GM23338 (cell line): Measurements from ENCODE around the gene CKM. TPM values are rescaled to one million over a fixed set of nuclear protein-coding genes. Genes with fewer than 3 reads are reported as not detected.

Source experiments
- ATAC-seq: fragments of 200-7000 bp; cut with Tn5 transposase; 3 replicates; pipeline ENCODE4 v1.9.1; 2020
- DNase-seq: peaks from one replicate; pipeline ENCODE4 v3.0.0-alpha.2; 2015; ENCODE audit warnings: low spot score
- H2AFZ ChIP-seq: fragments of 200-600 bp; sonication (generic); 2 replicates; pipeline ENCODE4 v1.8.0; 2016; ENCODE audit warnings: antibody characterized with exemption, mild to moderate bottlenecking, moderate library complexity
- H3F3A ChIP-seq: fragments of 200-600 bp; sonication (generic); replicated peaks from 2 replicates; pipeline ENCODE4 v1.8.0; 2017; ENCODE audit warnings: antibody characterized with exemption, mixed run types, low read depth
- H3K27ac ChIP-seq: fragments of 200-600 bp; sonication (generic); 2 replicates; pipeline ENCODE4 v1.6.1; 2016; ENCODE audit warnings: low read depth
- H3K27me3 ChIP-seq: fragments of 200-600 bp; sonication (generic); 2 replicates; pipeline ENCODE4 v1.8.0; 2016; ENCODE audit warnings: mild to moderate bottlenecking, mixed run types, moderate library complexity; ENCODE audit not compliant: insufficient read depth
- H3K36me3 ChIP-seq: fragments of 200-600 bp; sonication (generic); 2 replicates; pipeline ENCODE4 v1.8.0; 2016; ENCODE audit warnings: mild to moderate bottlenecking; ENCODE audit not compliant: insufficient read depth
- H3K4me1 ChIP-seq: fragments of 200-600 bp; sonication (generic); 2 replicates; pipeline ENCODE4 v1.8.0; 2016; ENCODE audit warnings: mild to moderate bottlenecking, moderate library complexity; ENCODE audit not compliant: insufficient read depth
- H3K4me2 ChIP-seq: fragments of 200-600 bp; sonication (generic); 2 replicates; pipeline ENCODE4 v1.7.1; 2017; ENCODE audit warnings: mixed run types
- H3K4me3 ChIP-seq: fragments of 200-600 bp; sonication (generic); 2 replicates; pipeline ENCODE4 v1.6.1; 2016; ENCODE audit warnings: mixed run types
- H3K79me2 ChIP-seq: fragments of 200-600 bp; sonication (generic); replicated peaks from 2 replicates; pipeline ENCODE4 v1.8.0; 2017; ENCODE audit warnings: mild to moderate bottlenecking; ENCODE audit not compliant: insufficient read depth
- H3K9me2 ChIP-seq: fragments of 200-600 bp; sonication (generic); 2 replicates; pipeline ENCODE4 v1.8.0; 2017; ENCODE audit not compliant: insufficient read depth
- H4K20me1 ChIP-seq: fragments of 200-600 bp; sonication (generic); replicated peaks from 2 replicates; pipeline ENCODE4 v1.8.0; 2017; ENCODE audit warnings: mild to moderate bottlenecking; ENCODE audit not compliant: insufficient read depth
- H3K27ac Mint-ChIP-seq: 2 replicates; pipeline ENCODE4 v1.8.0; 2020; ENCODE audit warnings: inconsistent platforms, mild to moderate bottlenecking, moderate library complexity, mixed read lengths
- H3K27me3 Mint-ChIP-seq: 3 replicates; pipeline ENCODE4 v1.8.0; 2022; ENCODE audit warnings: low read depth, mild to moderate bottlenecking, moderate library complexity, mixed read lengths, inconsistent platforms; ENCODE audit not compliant: insufficient read depth, poor library complexity
- H3K36me3 Mint-ChIP-seq: 3 replicates; pipeline ENCODE4 v1.8.0; 2021; ENCODE audit warnings: low read depth, mild to moderate bottlenecking, inconsistent platforms, moderate library complexity, mixed read lengths
- H3K4me1 Mint-ChIP-seq: 3 replicates; pipeline ENCODE4 v1.8.0; 2020; ENCODE audit warnings: mild to moderate bottlenecking, inconsistent platforms, mixed read lengths
- H3K4me3 Mint-ChIP-seq: 3 replicates; pipeline ENCODE4 v1.8.0; 2021; ENCODE audit warnings: moderate library complexity, mild to moderate bottlenecking, inconsistent platforms, mixed read lengths
- H3K9me3 Mint-ChIP-seq: 3 replicates; pipeline ENCODE4 v1.8.0; 2020; ENCODE audit warnings: moderate library complexity, mild to moderate bottlenecking, inconsistent platforms, mixed read lengths
- CREB1 ChIP-seq: fragments of 250-450 bp; sonication (Bioruptor Pico); IDR thresholded peaks from 2 replicates; pipeline ENCODE4 v1.5.0; 2020; ENCODE audit warnings: low read depth, mild to moderate bottlenecking, moderate library complexity
- EZH2 ChIP-seq: fragments of 200-600 bp; sonication (generic); IDR thresholded peaks from one replicate; pipeline ENCODE4 v1.8.0; 2017; ENCODE audit warnings: antibody characterized with exemption, mild to moderate bottlenecking, low read depth; ENCODE audit not compliant: unreplicated experiment
- EZH2phosphoT487 ChIP-seq: fragments of 200-600 bp; sonication (generic); IDR thresholded peaks from one replicate; pipeline ENCODE4 v1.8.1; 2018; ENCODE audit warnings: antibody characterized with exemption; ENCODE audit not compliant: unreplicated experiment
- JUNB ChIP-seq: IDR thresholded peaks from one replicate; pipeline ENCODE4 v1.6.1; 2016; ENCODE audit warnings: antibody characterized with exemption; ENCODE audit not compliant: unreplicated experiment
- NANOG ChIP-seq: IDR thresholded peaks from 2 replicates; pipeline ENCODE4 v1.6.1; 2016; ENCODE audit warnings: antibody characterized with exemption, borderline replicate concordance
- POLR2AphosphoS5 ChIP-seq: IDR thresholded peaks from 2 replicates; pipeline ENCODE4 v1.6.1; 2016; ENCODE audit warnings: antibody characterized with exemption, low read depth
- STAT1 ChIP-seq: IDR thresholded peaks from one replicate; pipeline ENCODE4 v1.6.1; 2016; ENCODE audit warnings: antibody characterized with exemption; ENCODE audit not compliant: unreplicated experiment
- ZNF114 ChIP-seq: fragments of 250-450 bp; sonication (Bioruptor Pico); IDR thresholded peaks from 2 replicates; pipeline ENCODE4 v1.5.0; 2020; ENCODE audit warnings: mild to moderate bottlenecking, moderate library complexity
- ZNF331 ChIP-seq: fragments of 250-450 bp; sonication (Bioruptor Pico); IDR thresholded peaks from 2 replicates; pipeline ENCODE4 v1.5.0; 2020; ENCODE audit warnings: low read depth, mild to moderate bottlenecking, moderate library complexity
- polyA plus RNA-seq: library from polyadenylated mRNA; unstranded; fragments of >200 nt; fragmentation: Nextera tagmentation; extraction: Ambion mirVana; gene quantifications from 2 replicates; pipeline ENCODE4 v1.2.1, GENCODE V29; 2016
- total RNA-seq: library from RNA; depleted of rRNA; stranded (reverse); fragments of >200 nt; shearing (Covaris generic); gene quantifications from 2 replicates; pipeline ENCODE4 v1.2.3, GENCODE V29; 2014
- TF ChIP-seq, protein P1 (sequence below): fragments of 250-450 bp; sonication (Bioruptor Pico); IDR thresholded peaks from 2 replicates; pipeline ENCODE4 v1.5.0; 2020; ENCODE audit warnings: mild to moderate bottlenecking, moderate library complexity
- TF ChIP-seq, protein P2 (sequence below): IDR thresholded peaks from 2 replicates; pipeline ENCODE4 v1.6.1; 2016; ENCODE audit warnings: antibody characterized with exemption
- TF ChIP-seq, protein P3 (sequence below), 2 experiments: fragments of 200-600 bp in 1 of 2; sonication (generic) in 1 of 2; conservative IDR thresholded peaks; 2 replicates each; pipeline versions ENCODE4 v1.5.1 to v1.6.1; 2016 to 2017; ENCODE audit warnings: antibody characterized with exemption in 2 of 2, low read depth in 2 of 2, mild to moderate bottlenecking in 2 of 2, moderate library complexity in 1 of 2

The CKM gene
- total and polyA plus RNA-seq, 2 experiments from 2014 or later, result not detected

DNA sequence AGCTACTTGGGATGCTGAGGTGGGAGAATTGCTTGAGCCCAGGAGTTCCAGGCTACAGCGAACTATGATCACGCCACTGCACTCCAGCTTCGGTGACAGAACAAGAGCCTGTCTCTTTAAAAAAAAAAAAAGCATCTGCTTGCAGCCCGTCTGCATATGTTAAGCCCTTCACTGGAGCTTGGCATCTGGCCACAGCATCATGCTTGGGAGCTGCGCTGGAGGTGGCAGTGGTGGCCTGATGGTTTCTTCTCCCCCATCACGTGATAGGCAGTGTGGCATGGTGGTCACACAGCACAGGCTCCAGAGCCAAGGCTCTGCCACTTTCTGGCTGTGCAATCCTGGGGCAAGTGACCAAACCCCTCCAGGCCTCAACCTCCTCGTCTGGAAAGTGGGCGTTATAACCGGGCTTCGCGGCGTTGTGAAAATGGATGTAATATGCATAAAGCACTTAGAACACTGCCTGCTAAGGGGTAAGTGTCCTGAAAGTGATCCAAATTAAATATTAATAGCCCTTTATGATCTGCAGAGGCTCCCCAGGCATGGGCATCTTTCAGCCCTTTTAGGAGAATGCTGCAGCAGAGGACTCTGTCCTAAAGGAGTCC is 47.2 kb downstream of the CKM start:
- no peak overlapping the region for H3K4me3 ChIP-seq
- no peak for DNase-seq

DNA sequence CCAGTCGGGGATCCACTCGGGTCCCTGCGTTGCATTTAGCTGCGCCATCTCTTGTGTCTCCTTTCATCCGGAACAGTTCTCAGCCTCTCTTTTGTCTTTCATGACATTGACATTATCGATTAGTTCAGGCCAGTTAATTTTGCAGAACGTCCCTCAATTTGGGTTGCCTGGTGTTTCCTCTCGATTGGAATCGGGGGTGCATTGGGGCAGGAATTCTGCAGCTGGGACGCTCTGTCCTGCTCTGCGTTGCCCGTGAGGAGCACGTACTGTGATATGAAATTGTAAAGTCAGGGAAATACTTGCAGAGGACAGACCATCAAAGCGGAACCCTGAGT is 49.2 kb downstream of the CKM start:
- Histone ChIP-seq H3K4me2 (no peak overlapping the region), H3K27me3 (no peaks in the 10 kb centered on the region), H3K4me1 (no peaks in the 10 kb centered on the region), H3K4me3 (no peak overlapping the region), H3K36me3 (0 out of 2 replicates have a peak, but pooled peaks cover 3% of the 10 kb centered on the region), H2AFZ (no peak overlapping the region), H3K79me2 (no peaks in the 10 kb centered on the region), H3K9me2 (no peaks in the 10 kb centered on the region), H3K27ac (no peak overlapping the region), H4K20me1 (peaks cover 3% of the 10 kb centered on the region; the same call in 1 of the 2 replicates), H3F3A (no peaks in the 10 kb centered on the region)
- no peak overlapping the region for H3K4me3 Mint-ChIP-seq
- H3K27me3 Mint-ChIP-seq, result peaks cover 1% of the 10 kb centered on the region
- no peak overlapping the region for H3K27ac Mint-ChIP-seq
- H3K4me1 Mint-ChIP-seq, result no peaks in the 10 kb centered on the region; the same call in 2 of the 3 replicates
- peaks cover 16% of the 10 kb centered on the region; the same call in 2 of the 3 replicates for H3K36me3 Mint-ChIP-seq
- H3K9me3 Mint-ChIP-seq, result no peaks in the 10 kb centered on the region
- no peak for ATAC-seq
- DNase-seq, result no peak
- TF ChIP-seq, protein P1, sequence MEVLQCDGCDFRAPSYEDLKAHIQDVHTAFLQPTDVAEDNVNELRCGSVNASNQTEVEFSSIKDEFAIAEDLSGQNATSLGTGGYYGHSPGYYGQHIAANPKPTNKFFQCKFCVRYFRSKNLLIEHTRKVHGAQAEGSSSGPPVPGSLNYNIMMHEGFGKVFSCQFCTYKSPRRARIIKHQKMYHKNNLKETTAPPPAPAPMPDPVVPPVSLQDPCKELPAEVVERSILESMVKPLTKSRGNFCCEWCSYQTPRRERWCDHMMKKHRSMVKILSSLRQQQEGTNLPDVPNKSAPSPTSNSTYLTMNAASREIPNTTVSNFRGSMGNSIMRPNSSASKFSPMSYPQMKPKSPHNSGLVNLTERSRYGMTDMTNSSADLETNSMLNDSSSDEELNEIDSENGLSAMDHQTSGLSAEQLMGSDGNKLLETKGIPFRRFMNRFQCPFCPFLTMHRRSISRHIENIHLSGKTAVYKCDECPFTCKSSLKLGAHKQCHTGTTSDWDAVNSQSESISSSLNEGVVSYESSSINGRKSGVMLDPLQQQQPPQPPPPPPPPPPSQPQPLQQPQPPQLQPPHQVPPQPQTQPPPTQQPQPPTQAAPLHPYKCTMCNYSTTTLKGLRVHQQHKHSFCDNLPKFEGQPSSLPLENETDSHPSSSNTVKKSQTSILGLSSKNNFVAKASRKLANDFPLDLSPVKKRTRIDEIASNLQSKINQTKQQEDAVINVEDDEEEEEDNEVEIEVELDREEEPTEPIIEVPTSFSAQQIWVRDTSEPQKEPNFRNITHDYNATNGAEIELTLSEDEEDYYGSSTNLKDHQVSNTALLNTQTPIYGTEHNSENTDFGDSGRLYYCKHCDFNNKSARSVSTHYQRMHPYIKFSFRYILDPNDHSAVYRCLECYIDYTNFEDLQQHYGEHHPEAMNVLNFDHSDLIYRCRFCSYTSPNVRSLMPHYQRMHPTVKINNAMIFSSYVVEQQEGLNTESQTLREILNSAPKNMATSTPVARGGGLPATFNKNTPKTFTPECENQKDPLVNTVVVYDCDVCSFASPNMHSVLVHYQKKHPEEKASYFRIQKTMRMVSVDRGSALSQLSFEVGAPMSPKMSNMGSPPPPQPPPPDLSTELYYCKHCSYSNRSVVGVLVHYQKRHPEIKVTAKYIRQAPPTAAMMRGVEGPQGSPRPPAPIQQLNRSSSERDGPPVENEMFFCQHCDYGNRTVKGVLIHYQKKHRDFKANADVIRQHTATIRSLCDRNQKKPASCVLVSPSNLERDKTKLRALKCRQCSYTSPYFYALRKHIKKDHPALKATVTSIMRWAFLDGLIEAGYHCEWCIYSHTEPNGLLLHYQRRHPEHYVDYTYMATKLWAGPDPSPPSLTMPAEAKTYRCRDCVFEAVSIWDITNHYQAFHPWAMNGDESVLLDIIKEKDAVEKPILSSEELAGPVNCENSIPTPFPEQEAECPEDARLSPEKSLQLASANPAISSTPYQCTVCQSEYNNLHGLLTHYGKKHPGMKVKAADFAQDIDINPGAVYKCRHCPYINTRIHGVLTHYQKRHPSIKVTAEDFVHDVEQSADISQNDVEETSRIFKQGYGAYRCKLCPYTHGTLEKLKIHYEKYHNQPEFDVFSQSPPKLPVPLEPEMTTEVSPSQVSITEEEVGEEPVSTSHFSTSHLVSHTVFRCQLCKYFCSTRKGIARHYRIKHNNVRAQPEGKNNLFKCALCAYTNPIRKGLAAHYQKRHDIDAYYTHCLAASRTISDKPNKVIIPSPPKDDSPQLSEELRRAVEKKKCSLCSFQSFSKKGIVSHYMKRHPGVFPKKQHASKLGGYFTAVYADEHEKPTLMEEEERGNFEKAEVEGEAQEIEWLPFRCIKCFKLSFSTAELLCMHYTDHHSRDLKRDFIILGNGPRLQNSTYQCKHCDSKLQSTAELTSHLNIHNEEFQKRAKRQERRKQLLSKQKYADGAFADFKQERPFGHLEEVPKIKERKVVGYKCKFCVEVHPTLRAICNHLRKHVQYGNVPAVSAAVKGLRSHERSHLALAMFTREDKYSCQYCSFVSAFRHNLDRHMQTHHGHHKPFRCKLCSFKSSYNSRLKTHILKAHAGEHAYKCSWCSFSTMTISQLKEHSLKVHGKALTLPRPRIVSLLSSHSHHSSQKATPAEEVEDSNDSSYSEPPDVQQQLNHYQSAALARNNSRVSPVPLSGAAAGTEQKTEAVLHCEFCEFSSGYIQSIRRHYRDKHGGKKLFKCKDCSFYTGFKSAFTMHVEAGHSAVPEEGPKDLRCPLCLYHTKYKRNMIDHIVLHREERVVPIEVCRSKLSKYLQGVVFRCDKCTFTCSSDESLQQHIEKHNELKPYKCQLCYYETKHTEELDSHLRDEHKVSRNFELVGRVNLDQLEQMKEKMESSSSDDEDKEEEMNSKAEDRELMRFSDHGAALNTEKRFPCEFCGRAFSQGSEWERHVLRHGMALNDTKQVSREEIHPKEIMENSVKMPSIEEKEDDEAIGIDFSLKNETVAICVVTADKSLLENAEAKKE, result no peak
- TF ChIP-seq CREB1 (no peak), ZNF331 (CRISPR knock-in tag) (no peak), ZNF114 (CRISPR knock-in tag) (no peak)

More for the DNA sequence above, 47.2 kb downstream of the CKM start:
- Histone ChIP-seq H3K27me3 (no peaks in the 10 kb centered on the region), H3K79me2 (no peaks in the 10 kb centered on the region), H3K36me3 (peaks cover 6% of the 10 kb centered on the region; the same call in 1 of the 2 replicates), H3F3A (no peaks in the 10 kb centered on the region), H3K4me2 (no peak overlapping the region), H4K20me1 (peaks cover 3% of the 10 kb centered on the region; the same call in 1 of the 2 replicates), H3K4me1 (no peaks in the 10 kb centered on the region), H3K27ac (no peak overlapping the region), H3K9me2 (no peaks in the 10 kb centered on the region), H2AFZ (no peak overlapping the region)
- Mint-ChIP-seq H3K4me3 (no peak overlapping the region), H3K4me1 (no peaks in the 10 kb centered on the region; the same call in 2 of the 3 replicates), H3K27ac (no peak overlapping the region), H3K9me3 (no peaks in the 10 kb centered on the region), H3K36me3 (peaks cover 16% of the 10 kb centered on the region; the same call in 2 of the 3 replicates), H3K27me3 (peaks cover 5% of the 10 kb centered on the region)
- no peak for ATAC-seq
- TF ChIP-seq, protein P2, sequence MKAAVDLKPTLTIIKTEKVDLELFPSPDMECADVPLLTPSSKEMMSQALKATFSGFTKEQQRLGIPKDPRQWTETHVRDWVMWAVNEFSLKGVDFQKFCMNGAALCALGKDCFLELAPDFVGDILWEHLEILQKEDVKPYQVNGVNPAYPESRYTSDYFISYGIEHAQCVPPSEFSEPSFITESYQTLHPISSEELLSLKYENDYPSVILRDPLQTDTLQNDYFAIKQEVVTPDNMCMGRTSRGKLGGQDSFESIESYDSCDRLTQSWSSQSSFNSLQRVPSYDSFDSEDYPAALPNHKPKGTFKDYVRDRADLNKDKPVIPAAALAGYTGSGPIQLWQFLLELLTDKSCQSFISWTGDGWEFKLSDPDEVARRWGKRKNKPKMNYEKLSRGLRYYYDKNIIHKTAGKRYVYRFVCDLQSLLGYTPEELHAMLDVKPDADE, result no peak
- no peak for TF ChIP-seq JUNB
- no peak for TF ChIP-seq EZH2phosphoT487
- TF ChIP-seq, protein P3, sequence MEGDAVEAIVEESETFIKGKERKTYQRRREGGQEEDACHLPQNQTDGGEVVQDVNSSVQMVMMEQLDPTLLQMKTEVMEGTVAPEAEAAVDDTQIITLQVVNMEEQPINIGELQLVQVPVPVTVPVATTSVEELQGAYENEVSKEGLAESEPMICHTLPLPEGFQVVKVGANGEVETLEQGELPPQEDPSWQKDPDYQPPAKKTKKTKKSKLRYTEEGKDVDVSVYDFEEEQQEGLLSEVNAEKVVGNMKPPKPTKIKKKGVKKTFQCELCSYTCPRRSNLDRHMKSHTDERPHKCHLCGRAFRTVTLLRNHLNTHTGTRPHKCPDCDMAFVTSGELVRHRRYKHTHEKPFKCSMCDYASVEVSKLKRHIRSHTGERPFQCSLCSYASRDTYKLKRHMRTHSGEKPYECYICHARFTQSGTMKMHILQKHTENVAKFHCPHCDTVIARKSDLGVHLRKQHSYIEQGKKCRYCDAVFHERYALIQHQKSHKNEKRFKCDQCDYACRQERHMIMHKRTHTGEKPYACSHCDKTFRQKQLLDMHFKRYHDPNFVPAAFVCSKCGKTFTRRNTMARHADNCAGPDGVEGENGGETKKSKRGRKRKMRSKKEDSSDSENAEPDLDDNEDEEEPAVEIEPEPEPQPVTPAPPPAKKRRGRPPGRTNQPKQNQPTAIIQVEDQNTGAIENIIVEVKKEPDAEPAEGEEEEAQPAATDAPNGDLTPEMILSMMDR (conservative IDR thresholded peaks at IDR 0.05; ENCODE audit: low read depth in 2 of 2), result no peak
- no peak for TF ChIP-seq STAT1
- TF ChIP-seq NANOG, result no peak
- TF ChIP-seq ZNF331 (CRISPR knock-in tag), result no peak
- TF ChIP-seq ZNF114 (CRISPR knock-in tag), result no peak
- no peak for TF ChIP-seq EZH2
- TF ChIP-seq POLR2AphosphoS5, result no peak
- TF ChIP-seq CREB1, result no peak
